ENCODE results near the gene EFCAB5.

GRCh38 chr17:29903471-29903870 is 38.0 kb upstream of the EFCAB5 start:
- TF ChIP-seq, protein P1, sequence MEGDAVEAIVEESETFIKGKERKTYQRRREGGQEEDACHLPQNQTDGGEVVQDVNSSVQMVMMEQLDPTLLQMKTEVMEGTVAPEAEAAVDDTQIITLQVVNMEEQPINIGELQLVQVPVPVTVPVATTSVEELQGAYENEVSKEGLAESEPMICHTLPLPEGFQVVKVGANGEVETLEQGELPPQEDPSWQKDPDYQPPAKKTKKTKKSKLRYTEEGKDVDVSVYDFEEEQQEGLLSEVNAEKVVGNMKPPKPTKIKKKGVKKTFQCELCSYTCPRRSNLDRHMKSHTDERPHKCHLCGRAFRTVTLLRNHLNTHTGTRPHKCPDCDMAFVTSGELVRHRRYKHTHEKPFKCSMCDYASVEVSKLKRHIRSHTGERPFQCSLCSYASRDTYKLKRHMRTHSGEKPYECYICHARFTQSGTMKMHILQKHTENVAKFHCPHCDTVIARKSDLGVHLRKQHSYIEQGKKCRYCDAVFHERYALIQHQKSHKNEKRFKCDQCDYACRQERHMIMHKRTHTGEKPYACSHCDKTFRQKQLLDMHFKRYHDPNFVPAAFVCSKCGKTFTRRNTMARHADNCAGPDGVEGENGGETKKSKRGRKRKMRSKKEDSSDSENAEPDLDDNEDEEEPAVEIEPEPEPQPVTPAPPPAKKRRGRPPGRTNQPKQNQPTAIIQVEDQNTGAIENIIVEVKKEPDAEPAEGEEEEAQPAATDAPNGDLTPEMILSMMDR (conservative IDR thresholded peaks at IDR 0.05 in 1 of 2, IDR thresholded peaks at IDR 0.05 in 1 of 2; ENCODE audit: extremely low read depth in 1 of 2, insufficient read depth in 1 of 2, low read depth in 1 of 2, low read length in 2 of 2): no peak
- no peak for TF ChIP-seq EZH2 (IDR thresholded peaks at IDR 0.05; ENCODE audit: borderline replicate concordance, low read length)
